Suprapubic skin (tissue), 3 donors: Measurements from ENCODE around the gene RTN4R.

Experiments used
- CTCF ChIP-seq, 2 donors: fragments of 200-600 bp in 1 of 2; fragments of 450-650 bp in 1 of 2; sonication (generic) in 1 of 2; IDR thresholded peaks; one replicate each; pipeline ENCODE4 v1.5.1; 2016 to 2019; ENCODE audit warnings: antibody characterized with exemption in 2 of 2, mild to moderate bottlenecking in 1 of 2, moderate library complexity in 1 of 2
- POLR2AphosphoS5 ChIP-seq, 3 donors: sonication (generic); formaldehyde crosslinking; IDR thresholded peaks; one replicate each; pipeline ENCODE4 v1.6.1; 2017; ENCODE audit warnings: antibody characterized with exemption in 3 of 3

- no peak for TF ChIP-seq CTCF (IDR thresholded peaks at IDR 0.05)
- no peak for TF ChIP-seq POLR2AphosphoS5 (IDR thresholded peaks at IDR 0.05)
Measured at GRCh38 chr22:20206709-20207215, 61.4 kb downstream of the RTN4R start.
